Stomach (tissue), 9 donors: ENCODE results near the gene AGPAT4. TPM values are rescaled to one million over a fixed set of nuclear protein-coding genes. Genes with fewer than 3 reads are reported as not detected.
"Not testable (repeated sequence)": the region's sequence is repeated elsewhere in the genome, so short reads cannot be mapped to it uniquely, and the experiment has no call there.

ENCODE experiments used
- DNase-seq, 2 donors: peaks; one replicate each; pipeline versions ENCODE4 v3.0.0 to v3.0.0-alpha.2; 2013 to 2019
- H3K27ac ChIP-seq, 5 donors: fragments of 200-600 bp in 4 of 5; sonication (generic) in 4 of 5; one replicate each; pipeline ENCODE4 v1.5.1; 2013 to 2019; ENCODE audit warnings: mild to moderate bottlenecking in 1 of 5, moderate library complexity in 1 of 5
- H3K27me3 ChIP-seq, 3 donors: fragments of 200-600 bp; sonication (generic); one replicate each; pipeline ENCODE4 v1.5.1; 2017 to 2019; ENCODE audit warnings: mixed run types in 1 of 3
- H3K36me3 ChIP-seq, 4 donors: fragments of 200-600 bp; sonication (generic); 1 replicate in 3 of 4; 2 replicates in 1 of 4; pipeline ENCODE4 v1.5.1; 2016 to 2019
- H3K4me1 ChIP-seq, 4 donors: fragments of 200-600 bp; sonication (generic); one replicate each; pipeline ENCODE4 v1.5.1; 2016 to 2019
- H3K4me3 ChIP-seq, 4 donors: fragments of 200-600 bp; sonication (generic) in 3 of 4; one replicate each; pipeline ENCODE4 v1.5.1; 2016 to 2019; ENCODE audit warnings: mild to moderate bottlenecking in 1 of 4
- H3K9me3 ChIP-seq, 4 donors: fragments of 200-600 bp; sonication (generic); one replicate each; pipeline ENCODE4 v1.5.1; 2016 to 2019
- EP300 ChIP-seq: sonication (generic); formaldehyde crosslinking; IDR thresholded peaks from one replicate; pipeline ENCODE4 v1.6.1; 2017; ENCODE audit warnings: antibody characterized with exemption
- POLR2A ChIP-seq, 4 donors: fragments of 450-650 bp; IDR thresholded peaks; one replicate each; pipeline ENCODE4 v1.6.1; 2016; ENCODE audit warnings: antibody characterized with exemption in 4 of 4, control low read depth in 2 of 4, mild to moderate bottlenecking in 1 of 4, moderate library complexity in 1 of 4
- POLR2AphosphoS5 ChIP-seq, 3 donors: sonication (generic); formaldehyde crosslinking; IDR thresholded peaks; one replicate each; pipeline ENCODE4 v1.6.1; 2016; ENCODE audit warnings: antibody characterized with exemption in 3 of 3
- WGBS, 5 donors: extraction: QIAGEN DNeasy Blood & Tissue Kit in 3 of 5; methylation state at CpG; one replicate each; pipeline versions ENCODE4 v1.1.5 to v1.1.7; 2013 to 2018; 5-methylcytosine and 5-hydroxymethylcytosine counted together
- intact Hi-C: fragments of 100-400 bp; cut with DNase I; formaldehyde crosslinking; loops from one replicate; pipeline ENCODE4 v1.15.1; 2023; ENCODE audit warnings: low total_unique reads
- polyA plus RNA-seq, 3 donors: library from polyadenylated mRNA; stranded (reverse); fragments of 200-250 nt; gene quantifications; one replicate each; pipeline ENCODE4 v1.2.3, GENCODE V29; 2013
- total RNA-seq, 5 donors: library from RNA; depleted of rRNA; stranded (reverse); fragments of >200 nt; gene quantifications; one replicate each; pipeline versions ENCODE4 v1.1.0 to v1.2.3, GENCODE V29; 2014 to 2016
- TF ChIP-seq, protein P1 (sequence below), 7 experiments: fragments of 450-650 bp in 4 of 7; fragments of 200-600 bp in 3 of 7; sonication (generic) in 3 of 7; IDR thresholded peaks; one replicate each; pipeline ENCODE4 v1.5.1; 2016 to 2019; ENCODE audit warnings: antibody characterized with exemption in 7 of 7, control low read depth in 2 of 7, mild to moderate bottlenecking in 1 of 7
- donor health status: healthy with polysubstance abuse.
- donor health status: Bipolar disorder and iron deficiency.
- donor health status: healthy.

AGPAT4 gene
- total and polyA plus RNA-seq, 8 donors: 0.46 to 15.8 (median 1.0) TPM

DNA sequence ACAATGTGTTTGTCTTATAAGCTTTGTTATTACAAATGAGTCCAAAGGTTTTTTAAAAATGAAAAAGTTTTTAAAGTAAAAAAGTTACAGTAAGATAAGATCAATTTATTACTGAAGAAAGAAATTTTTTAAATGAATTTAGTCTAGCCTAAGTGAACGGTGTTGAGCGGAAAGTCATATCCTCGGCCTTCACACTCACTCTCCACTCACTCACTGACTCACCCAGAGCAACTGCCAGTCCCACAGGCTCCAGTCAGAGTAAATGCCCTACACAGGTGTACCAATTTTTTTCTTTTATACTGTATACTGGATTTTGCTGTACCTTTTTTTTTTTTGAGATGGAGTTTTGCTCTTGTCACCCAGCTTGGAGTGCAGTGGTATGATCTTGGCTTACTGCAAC lies 42.7 kb upstream of the AGPAT4 start:
- Histone ChIP-seq H3K36me3 (no peaks in the 10 kb centered on the region), H3K9me3 (peaks cover 0 to 11% (median 0%) of the 10 kb centered on the region in 4 donors), H3K27me3 (no peaks in the 10 kb centered on the region), H3K4me1 (no peaks in the 10 kb centered on the region), H3K27ac (no peak overlapping the region), H3K4me3 (no peak overlapping the region)
- 88 to 98% (median 96%) methylated on average over 3 of the region's 3 CpGs for WGBS, 5 donors
- TF ChIP-seq, protein P1, sequence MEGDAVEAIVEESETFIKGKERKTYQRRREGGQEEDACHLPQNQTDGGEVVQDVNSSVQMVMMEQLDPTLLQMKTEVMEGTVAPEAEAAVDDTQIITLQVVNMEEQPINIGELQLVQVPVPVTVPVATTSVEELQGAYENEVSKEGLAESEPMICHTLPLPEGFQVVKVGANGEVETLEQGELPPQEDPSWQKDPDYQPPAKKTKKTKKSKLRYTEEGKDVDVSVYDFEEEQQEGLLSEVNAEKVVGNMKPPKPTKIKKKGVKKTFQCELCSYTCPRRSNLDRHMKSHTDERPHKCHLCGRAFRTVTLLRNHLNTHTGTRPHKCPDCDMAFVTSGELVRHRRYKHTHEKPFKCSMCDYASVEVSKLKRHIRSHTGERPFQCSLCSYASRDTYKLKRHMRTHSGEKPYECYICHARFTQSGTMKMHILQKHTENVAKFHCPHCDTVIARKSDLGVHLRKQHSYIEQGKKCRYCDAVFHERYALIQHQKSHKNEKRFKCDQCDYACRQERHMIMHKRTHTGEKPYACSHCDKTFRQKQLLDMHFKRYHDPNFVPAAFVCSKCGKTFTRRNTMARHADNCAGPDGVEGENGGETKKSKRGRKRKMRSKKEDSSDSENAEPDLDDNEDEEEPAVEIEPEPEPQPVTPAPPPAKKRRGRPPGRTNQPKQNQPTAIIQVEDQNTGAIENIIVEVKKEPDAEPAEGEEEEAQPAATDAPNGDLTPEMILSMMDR (IDR thresholded peaks at IDR 0.05): no peak
- TF ChIP-seq EP300: no peak
- TF ChIP-seq POLR2AphosphoS5 (IDR thresholded peaks at IDR 0.05): no peak
- no peak for TF ChIP-seq POLR2A (IDR thresholded peaks at IDR 0.05)
- intact Hi-C loops: no loop called here
- DNase-seq: no peak

DNA sequence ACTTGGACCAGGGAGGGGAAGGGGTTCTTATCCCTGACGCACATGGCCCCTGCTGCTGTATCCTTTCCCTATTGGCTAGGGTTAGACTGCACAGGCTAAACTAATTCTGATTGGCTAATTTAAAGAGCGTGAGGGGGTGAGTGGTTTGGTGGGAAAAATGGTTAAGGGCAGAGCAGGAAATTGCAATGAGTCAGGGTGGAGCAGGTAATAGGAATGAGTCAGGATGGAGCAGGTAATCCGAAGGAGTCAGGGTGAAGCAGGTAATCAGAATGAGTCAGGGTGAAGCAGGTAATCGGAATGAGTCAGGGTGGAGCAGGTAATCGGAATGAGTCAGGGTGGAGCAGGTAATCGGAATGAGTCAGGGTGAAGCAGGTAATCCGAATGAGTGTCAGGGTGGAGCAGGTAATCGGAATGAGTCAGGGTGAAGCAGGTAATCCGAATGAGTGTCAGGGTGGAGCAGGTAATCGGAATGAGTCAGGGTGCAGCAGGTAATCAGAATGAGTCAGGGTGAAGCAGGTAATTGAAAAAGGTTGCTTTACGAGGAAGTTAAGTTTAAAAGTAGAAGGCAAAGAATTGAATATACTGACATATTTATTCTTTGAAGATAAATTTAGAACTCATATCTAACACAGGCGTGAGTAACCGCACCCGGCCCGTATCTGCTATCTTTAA lies 41.5 kb upstream of the AGPAT4 start:
- not testable (repeated sequence) for H3K36me3 ChIP-seq
- WGBS, 5 donors: 74 to 93% (median 81%) methylated on average over 15 of the region's 15 CpGs

DNA sequence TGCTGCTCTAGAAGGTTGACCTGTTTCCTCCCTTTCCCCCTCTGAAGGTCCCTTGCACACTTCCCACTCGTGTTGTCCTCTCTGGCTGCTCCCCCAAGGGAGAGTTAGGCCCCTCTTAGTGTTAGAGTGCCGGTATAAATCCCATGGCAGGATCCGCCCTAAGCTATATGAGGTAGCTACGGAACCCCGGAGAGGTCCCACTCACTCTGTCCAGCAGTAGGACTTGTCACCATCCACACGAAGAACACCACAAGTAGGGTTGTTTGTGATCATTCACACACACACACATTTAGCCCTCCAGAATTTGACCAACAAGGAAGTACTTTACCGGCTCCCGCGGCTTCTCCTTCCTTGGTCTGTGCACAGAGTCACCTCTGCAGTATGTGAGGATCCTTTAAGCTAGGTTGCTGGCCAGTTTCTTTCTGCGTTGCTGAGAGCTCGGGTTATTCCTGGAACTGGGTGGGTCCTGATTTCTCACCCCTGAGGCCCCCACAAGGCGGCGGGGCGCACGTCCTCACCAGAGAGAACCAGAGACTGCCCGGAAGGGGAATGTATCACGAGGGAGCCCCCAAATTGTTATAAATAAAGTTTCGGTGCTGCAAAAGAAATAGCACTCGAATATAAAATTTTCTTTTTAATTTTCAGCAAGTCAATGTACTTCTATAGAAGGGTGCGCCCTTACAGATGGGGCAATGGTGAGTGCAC lies 40.8 kb upstream of the AGPAT4 start:
- H3K36me3 ChIP-seq, intact Hi-C loops, DNase-seq, H3K27ac ChIP-seq, H3K4me1 ChIP-seq, H3K4me3 ChIP-seq, H3K27me3 ChIP-seq: not testable (repeated sequence)
- WGBS, 5 donors: 89 to 95% (median 91%) methylated on average over 17 to 20 of the region's 20 CpGs
- H3K9me3 ChIP-seq: peaks cover 0 to 11% (median 0%) of the 10 kb centered on the region in 4 donors

More for the DNA sequence above, 41.5 kb upstream of the AGPAT4 start:
- H3K4me3 ChIP-seq, H3K4me1 ChIP-seq, intact Hi-C loops, H3K27ac ChIP-seq, DNase-seq, H3K27me3 ChIP-seq: not testable (repeated sequence)
- peaks cover 0 to 11% (median 0%) of the 10 kb centered on the region in 4 donors for H3K9me3 ChIP-seq

DNA sequence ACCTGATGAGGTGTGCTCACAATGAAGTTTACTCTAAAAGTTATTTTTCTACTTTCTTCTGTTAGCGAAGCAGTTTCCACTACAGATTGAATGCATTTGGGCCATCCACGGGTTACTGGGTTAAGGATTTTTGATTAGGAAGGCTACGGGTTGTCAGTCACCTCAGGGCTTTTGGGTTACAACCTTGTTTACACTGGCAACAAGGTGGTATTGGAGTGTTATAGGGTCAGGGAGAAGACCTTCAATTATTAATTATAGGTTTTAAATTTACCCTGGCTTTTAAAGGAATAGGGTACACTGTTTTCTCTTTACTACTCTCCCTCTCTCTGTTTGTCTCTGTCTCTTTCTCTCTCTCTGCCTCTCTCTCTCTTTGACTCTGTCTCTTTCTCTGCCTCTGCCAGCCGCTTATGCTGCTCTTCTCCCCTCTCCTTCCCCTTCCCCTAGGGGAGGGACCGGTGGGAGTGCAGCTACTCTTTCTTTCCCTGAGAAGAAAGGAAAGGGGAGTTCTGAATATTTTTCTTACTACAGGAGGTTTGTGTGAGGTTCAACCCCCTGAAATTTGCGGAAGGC lies 40.2 kb upstream of the AGPAT4 start:
- intact Hi-C loops: no loop called here
- Histone ChIP-seq H3K36me3 (no peaks in the 10 kb centered on the region), H3K27ac (no peak overlapping the region), H3K4me1 (no peaks in the 10 kb centered on the region), H3K4me3 (no peak overlapping the region), H3K9me3 (peaks cover 0 to 11% (median 0%) of the 10 kb centered on the region in 4 donors), H3K27me3 (no peaks in the 10 kb centered on the region)
- WGBS, 5 donors: 82 to 86% (median 82%) methylated on average over 6 of the region's 6 CpGs
- DNase-seq: no peak
- TF ChIP-seq POLR2AphosphoS5 (IDR thresholded peaks at IDR 0.05) (no peak), POLR2A (IDR thresholded peaks at IDR 0.05) (no peak), EP300 (no peak)
- TF ChIP-seq, protein P1 (IDR thresholded peaks at IDR 0.05): no peak

DNA sequence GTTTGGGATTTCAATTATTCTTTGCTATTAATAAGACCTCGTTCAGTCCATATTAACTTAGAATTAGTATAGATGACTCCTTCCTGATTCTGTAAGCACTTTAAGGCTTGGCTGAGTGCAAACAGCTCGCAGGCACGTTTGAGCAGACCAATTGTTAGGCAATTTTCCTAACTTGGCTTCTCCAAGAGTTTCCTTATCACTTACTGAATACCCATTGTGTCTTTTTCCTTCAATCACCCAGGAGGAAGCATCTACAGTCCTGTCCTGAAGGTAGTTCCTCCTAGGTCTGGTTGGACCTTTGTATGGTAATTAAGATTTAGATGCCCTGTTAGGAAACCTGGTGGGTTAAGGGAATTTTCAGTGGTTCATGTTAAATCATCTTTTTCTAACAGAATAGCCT lies 39.6 kb upstream of the AGPAT4 start:
- H3K27me3 ChIP-seq, H3K4me1 ChIP-seq, H3K4me3 ChIP-seq, H3K36me3 ChIP-seq, DNase-seq, H3K27ac ChIP-seq, intact Hi-C loops: not testable (repeated sequence)
- 33 to 60% (median 43%) methylated on average over 3 of the region's 3 CpGs for WGBS, 5 donors
- H3K9me3 ChIP-seq: peaks cover 0 to 11% (median 0%) of the 10 kb centered on the region in 4 donors

DNA sequence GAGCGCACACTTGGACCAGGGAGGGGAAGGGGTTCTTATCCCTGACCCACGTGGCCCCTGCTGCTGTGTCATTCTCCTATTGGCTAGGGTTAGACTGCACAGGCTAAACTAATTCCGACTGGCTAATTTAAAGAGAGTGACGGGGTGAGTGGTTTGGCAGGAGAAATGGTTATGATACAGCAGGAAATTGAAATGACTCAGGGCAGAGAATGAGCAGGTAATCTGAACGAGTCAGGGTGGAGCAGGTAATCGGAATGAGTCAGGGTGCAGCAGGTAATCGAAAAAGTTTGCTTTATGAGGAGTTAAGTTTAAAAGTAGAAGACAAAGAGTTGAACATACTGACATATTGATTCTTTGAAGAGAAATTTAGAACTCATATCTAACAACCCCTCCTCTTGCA lies 35.9 kb upstream of the AGPAT4 start:
- H3K27me3 ChIP-seq: not testable (repeated sequence)

More for the DNA sequence above, 35.9 kb upstream of the AGPAT4 start:
- H3K4me3 ChIP-seq, H3K36me3 ChIP-seq, intact Hi-C loops, H3K9me3 ChIP-seq, DNase-seq, H3K27ac ChIP-seq, H3K4me1 ChIP-seq: not testable (repeated sequence)
- WGBS, 5 donors: 74 to 84% (median 81%) methylated on average over 7 of the region's 7 CpGs
